Neuron (in vitro differentiated cells): ENCODE results near the gene DUSP22.

Experiments
- H2AFZ ChIP-seq: one replicate; pipeline ENCODE4 v1.6.1; 2013; ENCODE audit warnings: low read depth, mild to moderate bottlenecking, inconsistent platforms, low read length, moderate library complexity
- H3K27me3 ChIP-seq: one replicate; pipeline ENCODE4 v1.6.1; 2013; ENCODE audit warnings: low read length; ENCODE audit not compliant: insufficient read depth
- H3K36me3 ChIP-seq: one replicate; pipeline ENCODE4 v1.6.1; 2013; ENCODE audit warnings: low read length; ENCODE audit not compliant: insufficient read depth
- H3K4me1 ChIP-seq: one replicate; pipeline ENCODE4 v1.6.1; 2013; ENCODE audit warnings: low read length; ENCODE audit not compliant: insufficient read depth
- H3K4me3 ChIP-seq: 2 replicates; pipeline ENCODE4 v1.5.1; 2013; ENCODE audit warnings: mild to moderate bottlenecking, low read length, moderate library complexity
- H3K9me3 ChIP-seq: one replicate; pipeline ENCODE4 v1.6.1; 2013; ENCODE audit warnings: low read length

Gene DUSP22

GRCh38 chr6:340991-341827 is 48.9 kb downstream of the DUSP22 start:
- H3K9me3 ChIP-seq = no peaks in the 10 kb centered on the region
- no peaks in the 10 kb centered on the region for H3K27me3 ChIP-seq
- no peak overlapping the region for H3K4me3 ChIP-seq
- peaks cover 4% of the 10 kb centered on the region for H3K4me1 ChIP-seq
- no peak overlapping the region for H2AFZ ChIP-seq
- no peaks in the 10 kb centered on the region for H3K36me3 ChIP-seq

- no peaks in the 10 kb centered on the region for H3K9me3 ChIP-seq
- no peak overlapping the region for H2AFZ ChIP-seq
- no peak overlapping the region for H3K4me3 ChIP-seq
Observed at GRCh38 chr6:341914-342831, 49.9 kb downstream of the DUSP22 start.

GRCh38 chr6:342832-343179 is 50.5 kb downstream of the DUSP22 start:
- Histone ChIP-seq H2AFZ (no peak overlapping the region), H3K27me3 (no peaks in the 10 kb centered on the region), H3K4me3 (no peak overlapping the region), H3K4me1 (peaks cover 4% of the 10 kb centered on the region), H3K9me3 (no peaks in the 10 kb centered on the region), H3K36me3 (no peaks in the 10 kb centered on the region)

More at GRCh38 chr6:341914-342831, 49.9 kb downstream of the DUSP22 start:
- Histone ChIP-seq H3K4me1 (peaks cover 4% of the 10 kb centered on the region), H3K27me3 (no peaks in the 10 kb centered on the region), H3K36me3 (no peaks in the 10 kb centered on the region)

GRCh38 chr6:343226-343935 is 51.1 kb downstream of the DUSP22 start:
- H2AFZ ChIP-seq = no peak overlapping the region
- H3K27me3 ChIP-seq = no peaks in the 10 kb centered on the region
- H3K4me1 ChIP-seq = peaks cover 4% of the 10 kb centered on the region
- H3K36me3 ChIP-seq = no peaks in the 10 kb centered on the region
- H3K4me3 ChIP-seq = no peak overlapping the region
- H3K9me3 ChIP-seq = no peaks in the 10 kb centered on the region

- Histone ChIP-seq H3K9me3 (no peaks in the 10 kb centered on the region), H3K4me1 (no peaks in the 10 kb centered on the region), H3K36me3 (no peaks in the 10 kb centered on the region), H2AFZ (no peak overlapping the region), H3K4me3 (no peak overlapping the region), H3K27me3 (no peaks in the 10 kb centered on the region)
Observed at GRCh38 chr6:343960-344815, 51.9 kb downstream of the DUSP22 start.

- no peaks in the 10 kb centered on the region for H3K36me3 ChIP-seq
- no peaks in the 10 kb centered on the region for H3K4me1 ChIP-seq
- H3K4me3 ChIP-seq = no peak overlapping the region
- H3K27me3 ChIP-seq = no peaks in the 10 kb centered on the region
- H2AFZ ChIP-seq = no peak overlapping the region
- no peaks in the 10 kb centered on the region for H3K9me3 ChIP-seq
Observed at GRCh38 chr6:344816-345340, 52.6 kb downstream of the DUSP22 start.

GRCh38 chr6:345747-346385 is 53.6 kb downstream of the DUSP22 start:
- H3K4me3 ChIP-seq = no peak overlapping the region
- no peaks in the 10 kb centered on the region for H3K9me3 ChIP-seq
- no peaks in the 10 kb centered on the region for H3K36me3 ChIP-seq
- H3K27me3 ChIP-seq = no peaks in the 10 kb centered on the region
- no peaks in the 10 kb centered on the region for H3K4me1 ChIP-seq
- H2AFZ ChIP-seq = no peak overlapping the region

- H2AFZ ChIP-seq = no peak overlapping the region
Observed at GRCh38 chr6:346386-347030, 54.2 kb downstream of the DUSP22 start.

GRCh38 chr6:347232-347631 is 54.9 kb downstream of the DUSP22 start:
- Histone ChIP-seq H3K4me3 (no peak overlapping the region), H2AFZ (no peak overlapping the region)

More at GRCh38 chr6:346386-347030, 54.2 kb downstream of the DUSP22 start:
- H3K4me3 ChIP-seq = no peak overlapping the region
- no peaks in the 10 kb centered on the region for H3K27me3 ChIP-seq
- H3K4me1 ChIP-seq = no peaks in the 10 kb centered on the region
- H3K9me3 ChIP-seq = no peaks in the 10 kb centered on the region
- H3K36me3 ChIP-seq = no peaks in the 10 kb centered on the region

GRCh38 chr6:347951-348859 is 55.9 kb downstream of the DUSP22 start:
- H3K27me3 ChIP-seq = no peaks in the 10 kb centered on the region
- no peaks in the 10 kb centered on the region for H3K4me1 ChIP-seq
- no peaks in the 10 kb centered on the region for H3K9me3 ChIP-seq
- no peak overlapping the region for H3K4me3 ChIP-seq
- no peaks in the 10 kb centered on the region for H3K36me3 ChIP-seq
- no peak overlapping the region for H2AFZ ChIP-seq

More at GRCh38 chr6:347232-347631, 54.9 kb downstream of the DUSP22 start:
- Histone ChIP-seq H3K9me3 (no peaks in the 10 kb centered on the region), H3K4me1 (no peaks in the 10 kb centered on the region), H3K27me3 (no peaks in the 10 kb centered on the region), H3K36me3 (no peaks in the 10 kb centered on the region)
